Glomerular endothelial cell (primary cell): Measurements from ENCODE around the gene ANKDD1B. TPM values are rescaled to one million over a fixed set of nuclear protein-coding genes. Genes with fewer than 3 reads are reported as not detected.
"Not testable (repeated sequence)": the region's sequence is repeated elsewhere in the genome, so short reads cannot be mapped to it uniquely, and the experiment has no call there.

Experiments
- DNase-seq: peaks from one replicate; pipeline ENCODE4 v3.0.0-alpha.2; 2011; ENCODE audit warnings: low read depth, low spot score; ENCODE audit errors: extremely low read depth
- total RNA-seq: library from RNA; depleted of rRNA; stranded (reverse); fragments of >200 nt; gene quantifications from 2 replicates; pipeline ENCODE4 v1.2.3, GENCODE V29; 2015

ANKDD1B gene
- 0.53 and 0.70 TPM in 2 replicates for total RNA-seq

GRCh38 chr5:75611311-75612225 lies at the start of gene ANKDD1B:
ANKDD1B (plus strand) TSS chr5:75611453; CDS start chr5:75611635, 182 bp downstream.
- DNase-seq: no peak

GRCh38 chr5:75565991-75566709 lies 45.1 kb upstream of the ANKDD1B start:
- DNase-seq: not testable (repeated sequence)

DNA sequence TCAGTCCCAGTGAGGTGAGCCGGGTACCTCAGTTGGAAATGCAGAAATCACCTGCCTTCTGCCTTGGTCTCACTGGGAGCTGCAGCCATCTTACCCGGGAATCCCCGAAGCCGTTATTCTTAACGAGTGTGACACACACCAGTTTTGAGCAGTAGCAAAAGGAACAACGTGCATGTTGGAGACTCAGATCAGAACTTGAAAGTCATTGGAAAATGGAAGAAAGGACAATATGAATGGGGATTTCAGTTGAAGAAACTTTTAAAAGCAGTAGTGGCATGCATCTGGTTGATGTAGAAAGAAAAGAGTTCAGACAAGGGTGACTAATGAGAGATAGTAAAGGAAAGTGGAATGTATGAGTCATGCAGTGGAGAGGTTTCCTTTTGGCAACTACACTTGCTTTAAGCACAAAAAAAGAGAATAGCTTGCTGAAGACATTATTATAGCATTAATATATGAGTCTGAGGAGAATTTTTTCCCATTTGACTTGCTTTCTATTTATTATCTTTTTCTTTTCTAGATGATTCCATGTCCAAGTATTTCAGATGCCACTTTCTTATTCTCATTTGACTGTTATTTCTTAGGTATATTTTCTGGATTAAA lies 44.4 kb upstream of the ANKDD1B start:
- peak; percentile 92 for DNase-seq

- no peak for DNase-seq
Measured at GRCh38 chr5:75567710-75568109, 43.5 kb upstream of the ANKDD1B start.

DNA sequence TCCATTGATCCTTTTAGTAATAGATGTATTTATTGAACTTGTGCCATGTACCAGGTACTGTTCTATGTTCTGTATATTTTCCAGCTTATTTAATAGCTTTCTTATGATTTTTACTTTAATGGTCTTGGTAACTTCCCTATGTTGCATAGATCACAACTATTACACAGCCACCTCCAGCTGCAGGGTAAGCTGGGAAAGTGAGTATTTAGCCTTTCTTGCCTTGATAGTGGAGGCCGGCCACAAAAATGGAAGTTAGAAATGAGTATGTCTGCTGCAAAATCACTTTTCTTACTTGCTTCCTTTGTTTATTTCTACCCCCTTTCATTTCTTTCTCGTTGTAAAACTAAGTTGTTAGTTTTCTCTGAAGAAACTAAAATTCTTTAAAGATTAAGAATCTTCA lies 43.1 kb upstream of the ANKDD1B start:
- DNase-seq: no peak

GRCh38 chr5:75571547-75571946 lies 39.7 kb upstream of the ANKDD1B start:
- no peak for DNase-seq

- DNase-seq: no peak
Measured at GRCh38 chr5:75574791-75575190, 36.5 kb upstream of the ANKDD1B start.

- DNase-seq: not testable (repeated sequence)
Measured at GRCh38 chr5:75578280-75578679, 33.0 kb upstream of the ANKDD1B start.

GRCh38 chr5:75584641-75585040 lies 26.6 kb upstream of the ANKDD1B start:
- DNase-seq: no peak

DNA sequence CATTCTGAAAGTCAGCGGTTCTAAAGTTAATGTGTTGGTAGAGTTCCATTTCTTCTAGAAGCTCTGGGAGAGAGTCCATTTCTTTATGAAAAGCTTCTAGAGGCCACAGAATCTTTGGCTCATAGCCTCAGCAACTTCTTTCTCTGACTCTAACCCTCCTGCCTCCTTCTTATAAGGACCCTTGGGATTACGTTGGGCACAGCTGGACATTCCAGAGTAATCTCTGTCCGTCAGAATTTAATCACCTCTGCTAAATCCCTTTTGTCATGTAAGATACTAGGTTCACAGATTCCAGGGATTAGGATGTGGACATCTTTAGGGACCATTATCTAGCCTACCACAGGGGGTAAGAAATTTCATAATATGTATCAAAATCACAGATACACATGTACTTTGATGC lies 22.6 kb upstream of the ANKDD1B start:
- DNase-seq: no peak

- DNase-seq: no peak
Measured at GRCh38 chr5:75600535-75600934, 10.7 kb upstream of the ANKDD1B start.

DNA sequence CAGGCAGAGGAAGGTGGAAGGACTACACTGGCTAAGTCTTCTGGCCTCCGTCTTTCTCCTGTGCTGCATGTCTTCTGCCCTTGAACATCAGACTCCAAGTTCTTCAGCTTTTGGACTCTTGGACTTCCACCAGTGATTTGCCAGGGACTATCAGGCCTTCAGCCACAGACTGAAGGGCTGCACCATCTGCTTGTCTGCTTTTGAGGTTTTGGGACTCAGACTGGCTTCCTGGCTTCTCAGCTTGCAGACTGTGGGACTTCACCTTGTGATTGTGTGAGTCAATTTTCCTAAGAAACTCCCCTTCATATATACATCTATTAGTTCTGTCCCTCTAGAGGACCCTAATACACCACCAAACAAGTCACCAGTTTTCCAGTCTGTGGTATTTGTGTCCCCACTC lies 9.7 kb upstream of the ANKDD1B start:
- no peak for DNase-seq

DNA sequence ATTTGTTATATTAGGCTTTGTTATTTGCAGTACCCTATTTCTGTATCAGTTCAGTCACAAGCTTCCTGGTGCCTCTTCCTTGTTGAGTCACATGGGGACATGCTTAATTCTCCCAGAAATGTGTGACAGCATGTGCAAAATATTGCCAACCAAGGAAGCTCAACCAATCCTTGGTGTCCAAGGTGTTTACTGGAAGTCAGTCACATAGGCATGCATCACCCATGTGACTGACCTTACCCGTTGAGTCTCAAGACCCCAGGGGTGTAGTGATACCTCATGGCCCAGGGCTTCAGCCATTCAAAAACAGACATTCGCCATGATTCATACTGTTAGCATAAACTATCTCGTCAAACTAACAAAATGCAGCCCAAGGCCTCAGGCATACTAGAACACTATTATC lies 9.3 kb upstream of the ANKDD1B start:
- DNase-seq: no peak

- DNase-seq: no peak
Measured at GRCh38 chr5:75603371-75603770, 7.9 kb upstream of the ANKDD1B start.

DNA sequence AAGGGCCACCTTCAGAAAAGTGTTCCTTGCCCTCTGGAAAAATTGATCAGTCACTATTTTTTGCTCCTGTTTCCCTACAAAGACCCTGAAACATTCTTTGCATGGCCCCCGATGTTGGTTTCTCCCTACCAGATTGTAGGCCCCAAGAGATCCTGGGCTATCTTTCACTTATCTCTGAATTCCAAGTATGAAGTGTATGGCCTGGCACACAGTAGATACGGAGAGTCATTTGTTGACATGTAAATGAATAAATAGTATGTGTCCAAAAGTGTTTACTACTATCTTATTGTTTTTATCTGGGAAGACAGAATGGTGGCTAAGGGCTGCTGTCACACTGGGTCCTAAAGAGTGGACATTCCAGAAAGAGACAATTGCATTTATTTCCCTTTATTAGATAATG lies 7.4 kb upstream of the ANKDD1B start:
- no peak for DNase-seq

- DNase-seq: not testable (repeated sequence)
Measured at GRCh38 chr5:75607341-75607740, 3.9 kb upstream of the ANKDD1B start.

DNA sequence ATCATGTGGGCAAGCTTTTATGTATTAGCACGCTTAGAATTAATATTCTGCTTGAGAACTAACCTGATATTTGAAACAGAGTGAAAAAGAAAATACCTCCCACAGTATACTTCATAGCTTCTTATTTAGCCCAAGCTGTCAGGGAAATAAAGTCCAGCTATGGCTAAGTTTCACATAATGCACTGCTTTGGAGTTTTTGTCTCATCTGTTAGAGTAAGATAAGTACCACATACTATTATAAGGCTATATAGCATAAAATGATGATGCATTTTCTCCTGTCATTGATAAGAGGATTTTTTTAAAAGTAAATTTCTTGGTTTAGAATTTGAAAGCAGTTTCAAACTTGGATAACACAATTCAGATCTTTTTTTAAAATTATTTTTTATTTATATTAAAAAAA lies 2.4 kb upstream of the ANKDD1B start:
- no peak for DNase-seq

DNA sequence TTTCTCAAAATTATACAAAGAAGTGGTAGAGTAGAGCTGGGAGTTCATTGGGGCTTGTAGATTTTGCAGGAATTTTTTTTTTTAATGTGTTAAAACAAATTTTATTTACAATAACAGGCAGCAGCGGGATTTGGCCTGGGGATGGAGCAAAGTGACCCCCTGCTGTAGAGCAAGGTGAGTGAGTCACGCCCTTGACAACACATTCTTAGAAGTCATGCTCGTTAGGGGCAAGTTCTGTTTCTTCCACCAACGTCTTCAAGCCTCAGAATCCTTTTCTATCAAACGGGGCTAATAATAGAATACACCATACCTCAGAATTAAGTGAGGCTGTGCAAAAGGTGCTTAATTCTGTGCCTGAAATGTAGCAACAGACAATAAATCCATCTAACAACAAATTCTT lies 1.1 kb upstream of the ANKDD1B start:
- DNase-seq: no peak

GRCh38 chr5:75610859-75611310 lies 368 bp upstream of the ANKDD1B start:
- not testable (repeated sequence) for DNase-seq

DNA sequence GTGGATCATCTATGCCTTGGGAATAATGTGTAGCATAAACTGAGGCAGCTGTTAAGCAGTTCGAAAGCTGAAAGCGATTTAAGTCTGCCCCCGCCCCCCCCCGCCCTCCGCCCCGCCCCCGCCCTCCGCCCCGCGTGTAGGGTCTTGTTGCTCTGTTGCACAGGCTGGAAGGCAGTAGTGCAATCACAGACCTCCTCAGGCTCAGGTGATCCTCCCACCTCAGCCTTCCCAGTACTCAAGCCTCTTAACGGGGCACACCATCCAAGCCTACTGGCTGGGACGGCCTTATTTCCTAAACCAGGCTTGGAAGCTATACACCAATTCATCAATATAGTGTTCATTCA lies 945 bp downstream of the ANKDD1B start:
- DNase-seq: no peak

DNA sequence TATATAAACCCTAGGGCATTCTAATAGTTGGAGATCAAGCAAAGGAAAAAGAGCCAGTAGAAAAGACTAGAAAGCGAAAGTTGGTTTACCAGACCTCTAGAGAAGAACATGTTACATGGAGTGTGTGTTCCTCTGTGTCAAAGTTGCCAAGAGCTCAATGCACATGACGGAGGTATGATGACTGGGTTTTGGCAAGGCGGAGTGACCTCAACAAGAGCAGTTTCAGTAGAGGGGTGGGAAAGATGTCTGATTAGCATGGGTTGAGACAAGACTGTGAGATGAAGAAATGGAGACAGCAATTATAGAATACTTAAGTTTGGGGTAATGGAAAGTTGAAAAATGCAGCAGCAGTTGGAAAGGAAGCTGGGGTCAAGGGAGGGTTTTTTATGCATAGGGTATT lies 1.6 kb downstream of the ANKDD1B start:
- no peak for DNase-seq

DNA sequence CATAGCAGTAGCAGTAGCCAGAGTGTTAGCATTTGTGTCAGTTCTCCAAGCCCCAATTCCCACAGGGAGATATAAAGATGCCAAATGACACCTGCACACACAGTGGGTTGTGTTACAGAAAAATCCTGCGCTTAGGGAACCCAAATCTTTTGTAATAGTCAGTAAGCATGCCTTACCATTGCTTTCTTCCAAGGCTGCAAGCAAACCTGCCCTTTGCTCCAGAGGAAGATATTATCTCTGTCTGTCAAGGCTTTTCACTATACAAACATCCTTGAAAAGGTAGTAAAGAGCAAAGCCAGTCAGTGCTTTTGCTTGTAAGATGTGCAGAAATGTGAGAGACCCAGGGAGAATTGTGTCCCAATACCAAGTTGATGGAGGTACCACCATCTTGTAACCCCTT lies 2.9 kb downstream of the ANKDD1B start:
- DNase-seq: no peak
